ENCODE results near the gene RRP9. TPM values are rescaled to one million over a fixed set of nuclear protein-coding genes. Genes with fewer than 3 reads are reported as not detected.

The RRP9 gene
- total RNA-seq, 1 experiment from 2014 or later = 71.3 TPM

DNA sequence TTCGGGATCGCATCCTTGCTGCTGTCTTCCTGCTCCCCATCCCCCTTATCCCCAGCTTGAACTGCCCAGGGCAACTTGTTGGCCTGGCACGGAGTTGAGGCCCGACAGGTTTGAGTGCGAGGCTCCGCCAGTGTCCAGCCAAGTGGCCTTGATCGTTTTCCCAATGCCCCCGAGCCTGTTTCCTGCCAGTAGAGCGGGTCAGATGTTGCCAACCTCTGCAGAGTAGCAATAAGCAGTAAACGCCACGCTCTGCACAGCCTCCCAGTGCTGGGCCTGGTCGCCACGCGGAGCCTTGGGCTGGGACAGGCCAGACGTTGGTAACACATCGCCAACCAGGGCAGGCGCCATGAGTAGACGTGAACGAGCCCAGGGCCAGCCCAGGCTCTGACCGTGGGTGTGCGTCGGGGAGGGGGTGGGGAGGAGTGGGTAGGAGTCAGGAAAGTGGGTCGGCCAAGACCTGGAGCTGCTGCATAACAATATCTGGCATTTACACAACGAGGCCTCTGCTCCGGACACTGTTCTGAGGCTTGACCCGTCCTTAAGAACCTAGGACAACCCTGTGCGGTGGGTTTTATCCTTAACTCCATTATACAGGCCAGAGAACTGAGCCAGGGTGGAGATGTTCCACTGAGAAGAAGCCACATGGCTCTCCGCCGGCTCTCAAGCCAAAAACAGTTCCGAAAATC lies 32.7 kb upstream of the RRP9 start:
- TF ChIP-seq POLR2A (IDR thresholded peaks at IDR 0.05; ENCODE audit: borderline replicate concordance, extremely low read depth, insufficient read depth, insufficient read length) (peak; percentile 6), ZFX (IDR thresholded peaks at IDR 0.05) (peak; percentile 39), YY1 (IDR thresholded peaks at IDR 0.05; ENCODE audit: extremely low read depth, insufficient replicate concordance, low read depth, low read length) (no peak), RAD21 (IDR thresholded peaks at IDR 0.05; ENCODE audit: low read depth) (no peak)
- peak overlapping the region; percentile 93 to 99 for H3K4me3 ChIP-seq (replicated peaks in 1 of 2; ENCODE audit: low read depth in 1 of 2, low read length in 2 of 2)
- no peak for DNase-seq (ENCODE audit: low read depth, low spot score)
- H3K9ac ChIP-seq (ENCODE audit: low read length) = peak overlapping the region; percentile 100
- no peak overlapping the region for H2AFZ ChIP-seq (ENCODE audit: low read depth, low read length, poor library complexity, severe bottlenecking)
- CTCF ChIA-PET = interaction anchor here (0.7 to 4.8 kb wide), 11 partner anchors 9 to 473 kb away, joined by 3 to 47 read pairs (median 5); partner anchors contain the start of genes ACY1, DUSP7, PARP3 and POC1A
- BruUV-seq (replicated peaks) = no TSS peak
- H3K4me1 ChIP-seq (ENCODE audit: control insufficient read depth in 1 of 2, insufficient read depth in 2 of 2, low read length in 2 of 2) = peaks cover 20 to 52% of the 10 kb centered on the region in 2 experiments
- no peaks in the 10 kb centered on the region for H3K9me3 ChIP-seq (ENCODE audit: control insufficient read depth in 1 of 2, insufficient read depth in 1 of 2, low read depth in 1 of 2, low read length in 2 of 2)
- peak overlapping the region; percentile 91 for H3K4me2 ChIP-seq (ENCODE audit: low read length)
- RAD21 ChIA-PET (ENCODE audit: low non-redundant PET in 1 of 2, low total read pairs in 2 of 2, uncharacterized antibody in 2 of 2, unreplicated experiment in 2 of 2) = interaction anchor here (1.3 to 2.2 kb wide), 2 partner anchors 32 kb away, joined by 6 to 7 read pairs; partner anchors contain the start of genes PARP3 (in 2 of the 2) and RRP9 (in 1 of the 2)
- peak overlapping the region; percentile 97 for H3K27ac ChIP-seq (ENCODE audit: low read depth, low read length)
- POLR2A ChIA-PET = interaction anchor here (0.9 to 3.3 kb wide), 6 partner anchors 8 to 32 kb away, joined by 3 to 20 read pairs (median 6); partner anchors contain the start of genes ACY1, PARP3, RPL29 and RRP9
- no peaks in the 10 kb centered on the region for H3K27me3 ChIP-seq (ENCODE audit: insufficient read depth, low read length)
- peaks cover 5 to 18% of the 10 kb centered on the region in 2 experiments; a peak in 2 of 4 replicates for H3K36me3 ChIP-seq (ENCODE audit: control insufficient read depth in 1 of 2, insufficient read depth in 2 of 2, low read length in 2 of 2)
- peaks cover 41% of the 10 kb centered on the region for H3K79me2 ChIP-seq (ENCODE audit: insufficient read depth, low read length)
- peak; percentile 34 for ATAC-seq
- H3K9me2 ChIP-seq (ENCODE audit: insufficient read depth) = no peaks in the 10 kb centered on the region
- intact Hi-C loops (cut with micrococcal nuclease) = loop anchor here (1.0 kb wide), 1 partner anchor 32 kb away; the partner anchor contains the start of gene PARP3
- H4K20me1 ChIP-seq (ENCODE audit: insufficient read depth) = 0 out of 2 replicates have a peak, but pooled peaks cover 4% of the 10 kb centered on the region

DNA sequence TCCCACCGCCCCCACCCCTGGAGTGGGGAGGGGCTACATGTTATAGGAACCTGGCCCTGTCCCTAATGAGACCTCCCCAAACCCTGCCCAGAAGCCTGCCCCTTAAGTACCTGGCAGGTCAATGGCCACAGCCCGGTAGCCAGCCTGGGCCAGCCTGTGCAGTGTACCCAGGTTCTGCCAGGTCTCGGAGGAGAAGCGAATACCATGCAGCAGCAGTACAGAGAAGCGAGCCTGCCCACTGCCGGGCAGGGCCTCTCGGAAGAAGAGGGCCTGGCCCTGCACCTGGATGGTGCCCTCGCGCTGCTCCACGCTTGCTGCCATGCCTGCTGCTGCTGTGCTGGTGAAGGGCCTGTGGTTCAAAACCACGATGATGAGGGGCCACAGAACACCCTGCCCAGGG lies 29.6 kb upstream of the RRP9 start:
- TF ChIP-seq POLR2A (IDR thresholded peaks at IDR 0.05; ENCODE audit: borderline replicate concordance, extremely low read depth, insufficient read depth, insufficient read length) (no peak), SP1 (IDR thresholded peaks at IDR 0.05; ENCODE audit: low read depth) (no peak), POLR2AphosphoS5 (IDR thresholded peaks at IDR 0.05; ENCODE audit: low read depth, low read length) (peak; percentile 6; the same call in 1 of the 2 replicates)
- TF ChIP-seq, protein P1, sequence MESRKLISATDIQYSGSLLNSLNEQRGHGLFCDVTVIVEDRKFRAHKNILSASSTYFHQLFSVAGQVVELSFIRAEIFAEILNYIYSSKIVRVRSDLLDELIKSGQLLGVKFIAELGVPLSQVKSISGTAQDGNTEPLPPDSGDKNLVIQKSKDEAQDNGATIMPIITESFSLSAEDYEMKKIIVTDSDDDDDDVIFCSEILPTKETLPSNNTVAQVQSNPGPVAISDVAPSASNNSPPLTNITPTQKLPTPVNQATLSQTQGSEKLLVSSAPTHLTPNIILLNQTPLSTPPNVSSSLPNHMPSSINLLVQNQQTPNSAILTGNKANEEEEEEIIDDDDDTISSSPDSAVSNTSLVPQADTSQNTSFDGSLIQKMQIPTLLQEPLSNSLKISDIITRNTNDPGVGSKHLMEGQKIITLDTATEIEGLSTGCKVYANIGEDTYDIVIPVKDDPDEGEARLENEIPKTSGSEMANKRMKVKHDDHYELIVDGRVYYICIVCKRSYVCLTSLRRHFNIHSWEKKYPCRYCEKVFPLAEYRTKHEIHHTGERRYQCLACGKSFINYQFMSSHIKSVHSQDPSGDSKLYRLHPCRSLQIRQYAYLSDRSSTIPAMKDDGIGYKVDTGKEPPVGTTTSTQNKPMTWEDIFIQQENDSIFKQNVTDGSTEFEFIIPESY (IDR thresholded peaks at IDR 0.05; ENCODE audit: extremely low read depth, insufficient replicate concordance, low read length) = no peak
- no peak for ATAC-seq
- Histone ChIP-seq H3K4me2 (ENCODE audit: low read length) (no peak overlapping the region), H4K20me1 (ENCODE audit: insufficient read depth) (0 out of 2 replicates have a peak, but pooled peaks cover 4% of the 10 kb centered on the region), H3K27ac (ENCODE audit: low read depth, low read length) (peak overlapping the region; percentile 6; the same call in 1 of the 2 replicates), H2AFZ (ENCODE audit: low read depth, low read length, poor library complexity, severe bottlenecking) (no peak overlapping the region), H3K9me2 (ENCODE audit: insufficient read depth) (no peaks in the 10 kb centered on the region), H3K27me3 (ENCODE audit: insufficient read depth, low read length) (no peaks in the 10 kb centered on the region), H3K4me1 (ENCODE audit: control insufficient read depth in 1 of 2, insufficient read depth in 2 of 2, low read length in 2 of 2) (peaks cover 36 to 78% of the 10 kb centered on the region in 2 experiments), H3K4me3 (replicated peaks in 1 of 2; ENCODE audit: low read depth in 1 of 2, low read length in 2 of 2) (no peak overlapping the region), H3K36me3 (ENCODE audit: control insufficient read depth in 1 of 2, insufficient read depth in 2 of 2, low read length in 2 of 2) (peaks cover 5 to 18% of the 10 kb centered on the region in 2 experiments; a peak in 2 of 4 replicates), H3K9me3 (ENCODE audit: control insufficient read depth in 1 of 2, insufficient read depth in 1 of 2, low read depth in 1 of 2, low read length in 2 of 2) (no peaks in the 10 kb centered on the region), H3K79me2 (ENCODE audit: insufficient read depth, low read length) (peaks cover 43% of the 10 kb centered on the region), H3K9ac (ENCODE audit: low read length) (no peak overlapping the region)
- TSS peak; percentile 21 for BruUV-seq (replicated peaks)
- RAD21 ChIA-PET (ENCODE audit: low non-redundant PET in 1 of 2, low total read pairs in 2 of 2, uncharacterized antibody in 2 of 2, unreplicated experiment in 2 of 2) = no interaction called here
- CTCF ChIA-PET = interaction anchor here (4.8 kb wide), 1 partner anchor 29 kb away, joined by 46 read pairs; the partner anchor contains the start of genes PARP3 and RRP9
- intact Hi-C loops (cut with micrococcal nuclease) = no loop called here
- DNase-seq (ENCODE audit: low read depth, low spot score) = no peak
- POLR2A ChIA-PET = interaction anchor here (3.0 kb wide), 1 partner anchor 29 kb away, joined by 16 read pairs; the partner anchor contains the start of genes PARP3 and RRP9
